H1 (cell line): ENCODE results near the gene TP53I13. TPM values are rescaled to one million over a fixed set of nuclear protein-coding genes. Genes with fewer than 3 reads are reported as not detected.

Experiments used
- polyA plus RNA-seq, 7 experiments: library from polyadenylated mRNA; depleted of rRNA in 3 of 7; stranded (reverse) in 5 of 7; unstranded in 2 of 7; fragments of >200 nt in 5 of 7; fragments of 200-250 nt in 2 of 7; gene quantifications; 1 replicate in 5 of 7; 2 replicates in 1 of 7; 4 replicates in 1 of 7; pipeline versions ENCODE4 v1.2.1 to v1.2.3, GENCODE V29; 2011 to 2013; ENCODE audit warnings: missing spikeins in 2 of 7, mixed read lengths in 2 of 7
- total RNA-seq: library from RNA; stranded (reverse); fragmentation: NEBNext Ultra II Directional; extraction: Animal tissue kit (Norgen Biotek cat#: 25700); gene quantifications from 2 replicates; pipeline ENCODE4 v1.2.1, GENCODE V29; 2021
- TF ChIP-seq, protein P1 (sequence below): IDR thresholded peaks from 2 replicates; pipeline ENCODE4 v1.6.1; 2011; ENCODE audit warnings: low read depth, mild to moderate bottlenecking, low read length; ENCODE audit not compliant: insufficient read depth

The TP53I13 gene
- total and polyA plus RNA-seq, 2 of the 8 experiments (the other 6 are each of a cell fraction or from before 2014, with no cell fraction given) = 22.4 to 35.7 TPM

DNA sequence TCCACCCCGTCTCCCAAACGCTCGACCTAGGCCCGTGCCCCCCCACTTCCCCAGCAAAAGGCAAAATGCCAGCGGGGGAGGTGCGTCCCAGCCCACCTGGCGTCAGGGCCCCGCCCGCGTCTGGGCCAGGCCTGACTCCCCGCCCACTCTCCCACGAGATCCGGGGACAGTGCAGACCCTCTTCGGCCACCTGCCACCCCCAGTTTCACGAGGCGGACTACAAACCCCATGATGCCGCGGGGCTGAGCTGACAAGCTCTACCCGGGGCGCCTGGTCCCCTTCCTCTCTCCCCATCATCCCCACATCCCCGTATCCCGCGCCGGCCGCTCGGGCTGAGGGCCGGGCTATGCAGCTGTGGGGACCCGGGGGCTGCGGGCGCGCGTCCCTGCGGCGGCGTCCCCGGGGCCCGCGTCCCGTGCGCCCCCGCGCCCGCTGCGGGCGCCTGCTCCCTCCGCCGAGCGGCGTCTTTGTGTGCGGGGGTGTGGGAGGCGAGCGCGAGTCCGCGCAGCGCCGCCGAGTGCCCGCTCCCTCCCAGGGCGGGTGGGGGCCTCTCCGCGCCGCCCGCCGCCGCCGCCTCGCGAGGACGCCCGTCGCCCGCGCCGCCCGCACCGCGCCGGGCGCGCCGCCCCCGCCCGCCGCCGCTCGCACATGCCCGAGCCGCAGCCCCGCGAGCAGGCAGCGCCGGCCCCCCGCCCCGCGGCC is 24.5 kb downstream of the TP53I13 start, which contains the start of gene ANKRD13B (continued):
- TF ChIP-seq, protein P1, sequence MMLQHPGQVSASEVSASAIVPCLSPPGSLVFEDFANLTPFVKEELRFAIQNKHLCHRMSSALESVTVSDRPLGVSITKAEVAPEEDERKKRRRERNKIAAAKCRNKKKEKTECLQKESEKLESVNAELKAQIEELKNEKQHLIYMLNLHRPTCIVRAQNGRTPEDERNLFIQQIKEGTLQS = no peak
